H1 (cell line): ENCODE measurements around the gene DAPK2. TPM values are rescaled to one million over a fixed set of nuclear protein-coding genes. Genes with fewer than 3 reads are reported as not detected.

Experiments used
- CTCF ChIA-PET: fragments of 300-600 bp; sonication (Branson Sonifier 250); formaldehyde crosslinking; loops from one replicate; lab custom pipeline; 2021; ENCODE audit not compliant: partially characterized antibody; lab: Charles Lee
- POLR2A ChIA-PET: fragments of 300-600 bp; sonication (Branson Sonifier 250); formaldehyde crosslinking; loops from one replicate; lab custom pipeline; 2021; ENCODE audit warnings: inconsistent platforms; ENCODE audit not compliant: partially characterized antibody; lab: Charles Lee
- DNase-seq, 2 experiments: peaks; one replicate each; pipeline versions ENCODE4 v3.0.0 to v3.0.0-alpha.2; 2010 to 2022; ENCODE audit warnings: low spot score in 2 of 2, low read depth in 1 of 2, mixed read lengths in 1 of 2
- FAIRE-seq: peaks from 2 replicates; lab custom pipeline; 2011; peaks lifted over from hg19 to GRCh38; lab: Jason Lieb, UNC
- H2AFZ ChIP-seq: 2 replicates; pipeline ENCODE4 v1.8.1; 2012; ENCODE audit warnings: low read length, inconsistent platforms
- H2AK5ac ChIP-seq: 2 replicates; pipeline ENCODE4 v1.6.1; 2013; ENCODE audit warnings: low read depth, low read length
- H2BK120ac ChIP-seq: replicated peaks from 2 replicates; pipeline ENCODE3; 2013; ENCODE audit warnings: low read depth, low read length, inconsistent platforms
- H2BK12ac ChIP-seq: 2 replicates; pipeline ENCODE4 v1.6.1; 2013; ENCODE audit warnings: low read depth, low read length
- H2BK15ac ChIP-seq: 2 replicates; pipeline ENCODE4 v1.6.1; 2013; ENCODE audit warnings: low read length
- H2BK20ac ChIP-seq: 2 replicates; pipeline ENCODE4 v1.6.1; 2013; ENCODE audit warnings: low read length
- H2BK5ac ChIP-seq: 2 replicates; pipeline ENCODE4 v1.6.1; 2013; ENCODE audit warnings: low read depth, low read length
- H3K14ac ChIP-seq: 2 replicates; pipeline ENCODE4 v1.6.1; 2013; ENCODE audit warnings: inconsistent platforms; ENCODE audit not compliant: insufficient read length
- H3K18ac ChIP-seq: 2 replicates; pipeline ENCODE4 v1.6.1; 2013; ENCODE audit warnings: low read length; ENCODE audit errors: extremely low read depth
- H3K23ac ChIP-seq: 2 replicates; pipeline ENCODE4 v1.6.1; 2013; ENCODE audit warnings: inconsistent platforms; ENCODE audit not compliant: insufficient read length
- H3K23me2 ChIP-seq: 2 replicates; pipeline ENCODE4 v1.6.1; 2013; ENCODE audit warnings: low read depth, low read length
- H3K27ac ChIP-seq: 2 replicates; pipeline ENCODE4 v1.6.1; 2011; ENCODE audit warnings: low read depth, low read length, inconsistent platforms
- H3K27me3 ChIP-seq, 4 experiments: replicated peaks in 1 of 4; 1 replicate in 1 of 4; 2 replicates in 3 of 4; pipeline versions ENCODE4 v1.6.1 to v1.8.1; 2011 to 2013; ENCODE audit warnings: low read length in 3 of 4, mild to moderate bottlenecking in 3 of 4, inconsistent platforms in 2 of 4, mixed read lengths in 2 of 4, moderate library complexity in 1 of 4; ENCODE audit not compliant: control insufficient read depth in 3 of 4, insufficient read depth in 3 of 4; ENCODE audit errors: extremely low read depth in 1 of 4
- H3K36me3 ChIP-seq, 4 experiments: 2 replicates each; pipeline versions ENCODE4 v1.6.1 to v1.8.1; 2011 to 2013; ENCODE audit warnings: mild to moderate bottlenecking in 4 of 4, low read length in 3 of 4, moderate library complexity in 2 of 4, control low read depth in 1 of 4, inconsistent platforms in 1 of 4; ENCODE audit not compliant: insufficient read depth in 4 of 4, control insufficient read depth in 2 of 4
- H3K4ac ChIP-seq: replicated peaks from 2 replicates; pipeline ENCODE3; 2013; ENCODE audit warnings: low read length, low read depth, mixed read lengths, inconsistent platforms; ENCODE audit not compliant: insufficient read length
- H3K4me1 ChIP-seq, 4 experiments: replicated peaks in 1 of 4; 1 replicate in 1 of 4; 2 replicates in 3 of 4; pipeline versions ENCODE4 v1.6.1 to v1.8.1; 2011 to 2013; ENCODE audit warnings: low read length in 3 of 4, inconsistent platforms in 2 of 4, mixed read lengths in 1 of 4; ENCODE audit not compliant: insufficient read depth in 4 of 4, control insufficient read depth in 3 of 4
- H3K4me2 ChIP-seq, 2 experiments: 2 replicates each; pipeline versions ENCODE4 v1.6.1 to v1.8.1; 2011 to 2013; ENCODE audit warnings: low read depth in 2 of 2, low read length in 2 of 2, control low read depth in 1 of 2, inconsistent platforms in 1 of 2, mild to moderate bottlenecking in 1 of 2; ENCODE audit not compliant: insufficient read depth in 1 of 2
- H3K4me3 ChIP-seq, 4 experiments: fragments of 200-600, 300-600 bp in 1 of 4; sonication (generic), shearing (Covaris generic), sonication (Bioruptor Twin) in 1 of 4; 2 replicates each; pipeline versions ENCODE4 v1.5.1 to v1.8.1; 2011 to 2016; ENCODE audit warnings: low read length in 4 of 4, low read depth in 3 of 4, control low read depth in 2 of 4, inconsistent platforms in 2 of 4, mild to moderate bottlenecking in 2 of 4, mixed read lengths in 1 of 4, moderate library complexity in 1 of 4; ENCODE audit not compliant: insufficient read depth in 2 of 4; ENCODE audit errors: extremely low read depth in 1 of 4
- H3K56ac ChIP-seq: replicated peaks from 2 replicates; pipeline ENCODE3; 2013; ENCODE audit warnings: low read depth, mild to moderate bottlenecking, mixed read lengths, low read length, inconsistent platforms; ENCODE audit not compliant: insufficient read length
- H3K79me1 ChIP-seq: 2 replicates; pipeline ENCODE4 v1.6.1; 2013; ENCODE audit warnings: low read depth, low read length, control low read depth
- H3K79me2 ChIP-seq, 2 experiments: 2 replicates each; pipeline versions ENCODE4 v1.6.1 to v1.8.1; 2012 to 2013; ENCODE audit warnings: low read length in 2 of 2, mild to moderate bottlenecking in 2 of 2, inconsistent platforms in 1 of 2; ENCODE audit not compliant: insufficient read depth in 2 of 2, control insufficient read depth in 1 of 2
- H3K9ac ChIP-seq, 4 experiments: replicated peaks in 1 of 4; 1 replicate in 1 of 4; 2 replicates in 3 of 4; pipeline versions ENCODE4 v1.6.1 to v1.8.1; 2011 to 2013; ENCODE audit warnings: low read depth in 3 of 4, low read length in 3 of 4, control low read depth in 2 of 4, mild to moderate bottlenecking in 2 of 4, moderate library complexity in 2 of 4, inconsistent platforms in 1 of 4; ENCODE audit errors: extremely low read depth in 1 of 4
- H3K9me3 ChIP-seq, 2 experiments: 2 replicates each; pipeline versions ENCODE4 v1.6.1 to v1.8.1; 2012 to 2013; ENCODE audit warnings: mild to moderate bottlenecking in 2 of 2, moderate library complexity in 2 of 2, control low read depth in 1 of 2, inconsistent platforms in 1 of 2, low read depth in 1 of 2, low read length in 1 of 2, mixed read lengths in 1 of 2; ENCODE audit not compliant: insufficient read depth in 2 of 2
- H4K20me1 ChIP-seq, 2 experiments: replicated peaks in 1 of 2; 2 replicates each; pipeline versions ENCODE3 to v1.8.1; 2011 to 2013; ENCODE audit warnings: inconsistent platforms in 2 of 2, low read length in 2 of 2, mild to moderate bottlenecking in 1 of 2; ENCODE audit not compliant: insufficient read depth in 2 of 2, control insufficient read depth in 1 of 2
- H4K5ac ChIP-seq: 2 replicates; pipeline ENCODE4 v1.6.1; 2013; ENCODE audit warnings: low read length, low read depth, mixed read lengths, inconsistent platforms; ENCODE audit not compliant: insufficient read length
- H4K8ac ChIP-seq: 2 replicates; pipeline ENCODE4 v1.8.0; 2013; ENCODE audit warnings: mild to moderate bottlenecking, moderate library complexity, low read length, inconsistent platforms; ENCODE audit not compliant: insufficient read depth; ENCODE audit errors: extremely low read depth
- H4K91ac ChIP-seq: replicated peaks from 2 replicates; pipeline ENCODE3; 2013; ENCODE audit warnings: low read length, mixed read lengths, inconsistent platforms; ENCODE audit not compliant: insufficient read length
- BACH1 ChIP-seq: IDR thresholded peaks from 2 replicates; pipeline ENCODE4 v1.6.1; 2012; ENCODE audit warnings: low read length, improper control_type of control experiment
- CHD2 ChIP-seq: IDR thresholded peaks from 2 replicates; pipeline ENCODE4 v1.6.1; 2012; ENCODE audit warnings: low read length, improper control_type of control experiment
- CREB1 ChIP-seq: IDR thresholded peaks from 2 replicates; pipeline ENCODE4 v1.6.1; 2012; ENCODE audit warnings: inconsistent platforms
- HDAC2 ChIP-seq, 2 experiments: fragments of 300-600 bp in 1 of 2; sonication (generic) in 1 of 2; IDR thresholded peaks; 2 replicates each; pipeline ENCODE4 v1.6.1; 2011 to 2012; ENCODE audit warnings: low read depth in 2 of 2, low read length in 2 of 2, mild to moderate bottlenecking in 2 of 2, moderate library complexity in 2 of 2, borderline replicate concordance in 1 of 2, inconsistent platforms in 1 of 2
- JUND ChIP-seq: IDR thresholded peaks from 2 replicates; pipeline ENCODE4 v1.6.1; 2011; ENCODE audit warnings: mild to moderate bottlenecking, improper control_type of control experiment, low read length
- KDM1A ChIP-seq: fragments of 200-600, 300-600 bp; sonication (generic); IDR thresholded peaks from 2 replicates; pipeline ENCODE4 v1.7.1; 2016; ENCODE audit warnings: mild to moderate bottlenecking, low read length, borderline replicate concordance
- MAFK ChIP-seq: IDR thresholded peaks from 2 replicates; pipeline ENCODE4 v1.6.1; 2012; ENCODE audit warnings: low read depth, mild to moderate bottlenecking, improper control_type of control experiment, low read length
- WGBS, 2 experiments: shearing (Covaris generic) in 1 of 2; methylation state at CpG; one replicate each; pipeline versions ENCODE4 v1.1.6 to v1.1.7; 2013 to 2015; ENCODE audit warnings: low lambda C conversion rate in 2 of 2, mixed read lengths in 2 of 2, inconsistent platforms in 1 of 2, low coverage in 1 of 2, missing lambda C conversion rate in 1 of 2; ENCODE audit not compliant: insufficient replicate concordance in 2 of 2, insufficient coverage in 1 of 2, insufficient read length in 1 of 2; ENCODE audit errors: extremely low coverage in 1 of 2, missing lambda C conversion rate in 1 of 2; 5-methylcytosine and 5-hydroxymethylcytosine counted together
- polyA plus RNA-seq, 7 experiments: library from polyadenylated mRNA; depleted of rRNA in 3 of 7; stranded (reverse) in 5 of 7; unstranded in 2 of 7; fragments of >200 nt in 5 of 7; fragments of 200-250 nt in 2 of 7; gene quantifications; 1 replicate in 5 of 7; 2 replicates in 1 of 7; 4 replicates in 1 of 7; pipeline versions ENCODE4 v1.2.1 to v1.2.3, GENCODE V29; 2011 to 2013; ENCODE audit warnings: missing spikeins in 2 of 7, mixed read lengths in 2 of 7
- total RNA-seq: library from RNA; stranded (reverse); fragmentation: NEBNext Ultra II Directional; extraction: Animal tissue kit (Norgen Biotek cat#: 25700); gene quantifications from 2 replicates; pipeline ENCODE4 v1.2.1, GENCODE V29; 2021

DAPK2 gene
- total and polyA plus RNA-seq, 2 of the 8 experiments (the other 6 are each of a cell fraction or from before 2014, with no cell fraction given), result 1.8 to 2.9 TPM

- no peaks in the 10 kb centered on the region for H3K9me3 ChIP-seq
- peak overlapping the region in 1 of 2 experiments; percentile 2; a peak in 1 of 4 replicates for H3K4me2 ChIP-seq
- no peak overlapping the region for H3K56ac ChIP-seq
- H3K18ac ChIP-seq, result no peak overlapping the region
- H2BK5ac ChIP-seq, result no peak overlapping the region
- H3K23ac ChIP-seq, result no peak overlapping the region
- no peak for FAIRE-seq
- ChIA-PET CTCF (interaction anchor here (0.6 to 6.8 kb wide), 7 partner anchors 10 to 151 kb away, joined by 3 to 72 read pairs (median 3); no protein-coding TSS in a partner anchor), POLR2A (interaction anchor here (1.8 kb wide), 1 partner anchor 13 kb away, joined by 5 read pairs; no protein-coding TSS in a partner anchor)
- TF ChIP-seq MAFK (no peak), CREB1 (no peak), CHD2 (no peak), JUND (no peak), BACH1 (no peak), KDM1A (no peak), HDAC2 (IDR thresholded peaks at IDR 0.05; ENCODE audit: borderline replicate concordance in 1 of 2, low read depth in 2 of 2, low read length in 2 of 2) (no peak)
- DNase-seq, result no peak
- H4K5ac ChIP-seq, result no peak overlapping the region
- no peak overlapping the region for H3K4ac ChIP-seq
- no peak overlapping the region for H2AFZ ChIP-seq
- no peak overlapping the region for H2BK12ac ChIP-seq
- H3K36me3 ChIP-seq, result no peaks in the 10 kb centered on the region
- H3K27ac ChIP-seq, result no peak overlapping the region
- no peak overlapping the region for H3K4me3 ChIP-seq
- no peaks in the 10 kb centered on the region for H3K79me2 ChIP-seq
- no peaks in the 10 kb centered on the region for H3K27me3 ChIP-seq
- no peaks in the 10 kb centered on the region for H4K20me1 ChIP-seq
- H3K23me2 ChIP-seq, result no peaks in the 10 kb centered on the region
- H2AK5ac ChIP-seq, result no peak overlapping the region
- H2BK120ac ChIP-seq, result no peak overlapping the region
- H3K9ac ChIP-seq, result no peak overlapping the region
- H2BK20ac ChIP-seq, result no peak overlapping the region
- peaks cover 0 to 14% (median 7%) of the 10 kb centered on the region in 4 experiments; a peak in 5 of 7 replicates for H3K4me1 ChIP-seq
- no peaks in the 10 kb centered on the region for H3K79me1 ChIP-seq
- no peak overlapping the region for H3K14ac ChIP-seq
- H2BK15ac ChIP-seq, result no peak overlapping the region
- no peak overlapping the region for H4K91ac ChIP-seq
- 80% methylated on average over 8 of the region's 8 CpGs; no CpG with 5 or more reads in 1 of the 2 experiments for WGBS, 2 experiments
- H4K8ac ChIP-seq, result no peak overlapping the region
Measured at GRCh38 chr15:63917588-63918316, 128.5 kb downstream of the DAPK2 start.
